Fibroblast of mammary gland (primary cell): ENCODE measurements around the gene STAMBP.

Experiments used
- DNase-seq: peaks from one replicate; pipeline ENCODE4 v3.0.0-alpha.2; 2010; ENCODE audit warnings: low read depth
- H3K4me3 ChIP-seq: 2 replicates; pipeline ENCODE4 v1.5.1; 2011; ENCODE audit warnings: low read depth, mild to moderate bottlenecking, low read length, moderate library complexity; ENCODE audit not compliant: control insufficient read depth
- TF ChIP-seq, protein P1 (sequence below): conservative IDR thresholded peaks from 2 replicates; pipeline ENCODE4 v1.5.1; 2011; ENCODE audit warnings: low read depth, low read length, inconsistent platforms; ENCODE audit not compliant: control insufficient read depth, insufficient read depth

The STAMBP gene

DNA sequence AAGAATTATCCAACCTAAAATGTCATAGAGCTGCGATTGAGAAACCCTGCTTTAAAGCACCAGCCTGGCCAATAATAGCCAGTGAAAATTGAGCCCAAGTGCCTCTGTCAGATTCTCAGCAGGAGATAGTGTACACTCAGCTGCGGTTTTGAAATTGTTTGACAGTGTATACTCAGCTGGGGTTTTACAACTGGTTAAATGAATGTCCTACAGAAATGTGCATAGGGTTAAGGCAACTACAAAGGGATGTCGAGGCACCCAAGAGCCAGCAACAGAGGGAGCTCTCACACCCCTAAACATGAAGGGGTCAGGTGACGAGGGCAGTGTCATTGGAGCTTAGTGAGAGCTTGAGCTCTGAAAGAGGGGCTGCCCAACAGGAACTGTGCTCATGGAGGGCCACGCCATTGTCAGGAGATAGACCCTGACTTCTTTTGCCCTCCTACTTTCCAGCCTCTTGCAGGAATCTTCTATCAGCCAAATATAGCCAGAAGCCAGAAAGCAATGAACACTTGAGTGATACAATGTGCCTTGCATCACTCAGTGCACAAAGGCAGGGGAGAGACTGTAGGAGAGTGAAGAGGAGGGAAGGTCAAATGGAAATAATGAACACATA is 79.2 kb downstream of the STAMBP start:
- DNase-seq, result peak; percentile 45
- TF ChIP-seq, protein P1, sequence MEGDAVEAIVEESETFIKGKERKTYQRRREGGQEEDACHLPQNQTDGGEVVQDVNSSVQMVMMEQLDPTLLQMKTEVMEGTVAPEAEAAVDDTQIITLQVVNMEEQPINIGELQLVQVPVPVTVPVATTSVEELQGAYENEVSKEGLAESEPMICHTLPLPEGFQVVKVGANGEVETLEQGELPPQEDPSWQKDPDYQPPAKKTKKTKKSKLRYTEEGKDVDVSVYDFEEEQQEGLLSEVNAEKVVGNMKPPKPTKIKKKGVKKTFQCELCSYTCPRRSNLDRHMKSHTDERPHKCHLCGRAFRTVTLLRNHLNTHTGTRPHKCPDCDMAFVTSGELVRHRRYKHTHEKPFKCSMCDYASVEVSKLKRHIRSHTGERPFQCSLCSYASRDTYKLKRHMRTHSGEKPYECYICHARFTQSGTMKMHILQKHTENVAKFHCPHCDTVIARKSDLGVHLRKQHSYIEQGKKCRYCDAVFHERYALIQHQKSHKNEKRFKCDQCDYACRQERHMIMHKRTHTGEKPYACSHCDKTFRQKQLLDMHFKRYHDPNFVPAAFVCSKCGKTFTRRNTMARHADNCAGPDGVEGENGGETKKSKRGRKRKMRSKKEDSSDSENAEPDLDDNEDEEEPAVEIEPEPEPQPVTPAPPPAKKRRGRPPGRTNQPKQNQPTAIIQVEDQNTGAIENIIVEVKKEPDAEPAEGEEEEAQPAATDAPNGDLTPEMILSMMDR, result peak; percentile 19

DNA sequence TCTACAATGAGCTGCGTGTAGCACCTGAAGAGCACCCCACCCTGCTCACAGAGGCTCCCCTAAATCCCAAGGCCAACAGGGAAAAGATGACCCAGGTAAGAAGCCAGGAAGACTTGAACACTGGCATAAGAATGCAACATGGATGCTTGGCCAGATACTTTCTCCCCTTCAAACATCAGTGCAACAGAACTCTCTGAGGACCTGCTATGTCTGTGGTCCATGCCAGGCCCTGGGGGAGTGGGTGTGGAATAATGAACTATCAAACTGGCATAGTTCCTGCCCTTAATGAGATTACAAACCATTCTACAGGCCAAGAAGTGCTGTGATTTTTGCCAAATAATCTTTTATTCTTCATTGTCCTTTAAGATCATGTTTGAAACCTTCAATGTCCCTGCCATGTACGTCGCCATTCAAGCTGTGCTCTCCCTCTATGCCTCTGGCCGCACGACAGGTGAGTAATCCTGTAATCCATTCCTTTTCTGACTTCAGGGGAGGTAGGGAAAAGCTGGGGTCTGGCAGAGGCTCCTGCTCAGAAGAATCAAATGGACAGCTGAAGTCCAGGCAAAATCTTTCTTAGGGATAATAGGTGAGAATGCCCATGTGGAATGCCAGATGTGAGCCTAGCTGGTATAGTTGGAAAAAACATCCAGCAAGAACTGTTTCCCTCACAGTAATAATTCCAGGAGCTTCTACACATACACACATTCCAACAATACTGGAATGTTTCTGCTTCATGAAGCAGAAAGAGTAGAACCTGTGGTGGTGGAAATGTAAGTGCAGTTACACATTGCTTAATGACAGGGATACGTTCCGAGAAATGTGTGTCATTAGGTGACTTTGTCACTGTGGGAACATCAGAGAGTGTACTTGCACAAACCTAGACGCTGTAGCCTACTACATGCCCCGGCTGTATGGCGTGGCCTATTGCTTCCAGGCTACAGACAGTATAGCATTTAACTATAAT is 80.2 kb downstream of the STAMBP start:
- no peak overlapping the region for H3K4me3 ChIP-seq
- no peak for DNase-seq
- TF ChIP-seq, protein P1, result no peak

More for the DNA sequence above, 79.2 kb downstream of the STAMBP start:
- no peak overlapping the region for H3K4me3 ChIP-seq

DNA sequence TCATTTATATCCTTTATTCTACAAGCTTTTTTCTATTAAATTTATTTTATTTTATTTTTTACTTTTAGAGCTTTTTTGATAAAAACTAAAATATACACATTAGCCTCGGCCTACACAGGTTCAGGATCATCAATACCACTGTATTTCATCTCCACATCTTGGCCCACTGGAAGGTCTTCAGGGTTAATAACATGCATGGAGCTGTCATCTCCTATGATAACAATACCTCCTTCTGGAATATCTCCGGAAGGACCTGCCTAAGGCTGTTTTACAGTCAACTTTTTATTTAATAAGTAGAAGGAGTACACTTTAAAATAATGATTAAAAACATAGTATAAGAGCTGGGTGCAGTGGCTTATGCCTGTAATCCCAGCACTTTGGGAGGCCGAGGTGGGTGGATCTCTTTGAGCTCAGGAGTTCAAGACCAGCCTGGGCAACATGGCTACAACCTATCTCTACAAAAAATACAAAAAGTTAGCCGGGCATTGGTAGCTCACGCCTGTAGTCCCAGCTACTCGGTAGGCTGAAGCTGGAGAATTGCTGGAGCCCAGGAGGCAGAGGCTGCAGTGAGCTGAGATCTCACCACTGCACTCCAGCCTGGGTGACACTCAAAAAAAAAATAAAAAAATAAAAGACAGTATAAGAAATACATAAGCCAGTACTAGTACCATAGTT is 82.2 kb downstream of the STAMBP start:
- TF ChIP-seq, protein P1, result no peak
- no peak for DNase-seq
- no peak overlapping the region for H3K4me3 ChIP-seq

DNA sequence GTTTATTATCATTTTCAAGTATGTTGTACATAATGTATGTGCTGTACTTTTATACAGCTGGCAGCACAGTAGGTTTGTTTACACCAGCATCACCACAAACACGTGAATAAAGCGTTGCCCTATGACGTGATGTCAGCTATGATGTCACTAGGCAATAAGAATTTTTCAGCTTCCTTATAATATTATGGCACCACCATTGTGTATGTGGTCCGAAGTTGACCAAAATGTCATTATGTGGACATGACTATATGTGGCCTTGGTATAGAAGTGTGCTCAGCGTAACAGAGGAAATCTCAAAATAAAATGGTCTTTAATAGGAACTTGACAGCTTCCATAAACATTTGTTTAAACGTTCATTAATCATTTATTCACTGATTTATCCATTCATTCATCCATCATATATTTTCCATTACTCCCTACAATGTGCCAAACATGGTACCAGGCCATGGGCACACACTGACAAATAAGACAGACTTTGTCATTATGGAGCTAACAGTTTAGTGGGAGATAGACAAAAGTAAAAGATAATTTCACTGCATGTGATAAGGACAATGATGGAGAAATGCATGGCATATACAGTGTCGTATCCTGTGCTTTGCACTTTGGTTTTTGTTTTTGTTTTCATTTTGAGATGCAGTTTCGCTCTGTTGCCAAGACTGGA is 82.9 kb downstream of the STAMBP start:
- no peak for DNase-seq
- H3K4me3 ChIP-seq, result no peak overlapping the region
- TF ChIP-seq, protein P1, result no peak

DNA sequence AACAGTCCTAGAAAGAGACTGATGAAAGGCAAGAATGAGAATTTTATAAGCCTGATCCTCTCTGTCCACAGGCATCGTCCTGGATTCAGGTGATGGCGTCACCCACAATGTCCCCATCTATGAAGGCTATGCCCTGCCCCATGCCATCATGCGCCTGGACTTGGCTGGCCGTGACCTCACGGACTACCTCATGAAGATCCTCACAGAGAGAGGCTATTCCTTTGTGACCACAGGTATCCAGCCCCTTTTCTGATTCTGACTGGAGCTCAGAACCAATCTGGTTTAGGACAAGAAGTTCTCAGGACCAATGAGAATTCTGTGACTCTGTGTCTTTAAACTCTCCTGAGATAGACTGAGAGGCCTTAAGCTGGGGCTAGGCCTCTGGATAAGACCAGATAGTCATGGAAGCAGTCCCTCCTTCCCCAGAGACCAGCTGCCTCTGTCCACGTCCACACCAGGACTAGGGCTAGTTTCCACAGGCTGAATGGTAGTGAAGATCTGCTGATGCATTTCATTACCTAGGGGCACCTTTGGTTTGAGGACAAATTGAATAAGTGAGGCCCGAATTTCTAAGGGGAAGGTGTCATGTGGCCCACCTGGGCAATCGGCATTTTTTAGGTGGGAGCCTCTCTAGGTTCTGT is 84.8 kb downstream of the STAMBP start:
- TF ChIP-seq, protein P1, result no peak
- H3K4me3 ChIP-seq, result no peak overlapping the region
- no peak for DNase-seq

DNA sequence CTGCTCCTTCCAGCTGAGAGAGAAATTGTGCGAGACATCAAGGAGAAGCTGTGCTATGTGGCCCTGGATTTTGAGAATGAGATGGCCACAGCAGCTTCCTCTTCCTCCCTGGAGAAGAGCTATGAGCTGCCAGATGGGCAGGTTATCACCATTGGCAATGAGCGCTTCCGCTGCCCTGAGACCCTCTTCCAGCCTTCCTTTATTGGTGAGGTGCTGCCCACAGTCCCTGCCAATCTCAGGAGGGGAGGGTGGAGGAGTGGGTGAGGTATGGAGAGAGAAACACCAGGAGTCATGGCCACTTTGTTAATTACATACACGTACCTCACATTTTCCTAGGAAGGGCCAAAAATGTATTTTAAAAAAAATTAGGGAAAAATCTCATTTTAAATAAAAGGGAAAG is 85.9 kb downstream of the STAMBP start:
- no peak for DNase-seq
- TF ChIP-seq, protein P1, result no peak
- H3K4me3 ChIP-seq, result no peak overlapping the region
